Measurements from ENCODE around the gene GPC5.

DNA sequence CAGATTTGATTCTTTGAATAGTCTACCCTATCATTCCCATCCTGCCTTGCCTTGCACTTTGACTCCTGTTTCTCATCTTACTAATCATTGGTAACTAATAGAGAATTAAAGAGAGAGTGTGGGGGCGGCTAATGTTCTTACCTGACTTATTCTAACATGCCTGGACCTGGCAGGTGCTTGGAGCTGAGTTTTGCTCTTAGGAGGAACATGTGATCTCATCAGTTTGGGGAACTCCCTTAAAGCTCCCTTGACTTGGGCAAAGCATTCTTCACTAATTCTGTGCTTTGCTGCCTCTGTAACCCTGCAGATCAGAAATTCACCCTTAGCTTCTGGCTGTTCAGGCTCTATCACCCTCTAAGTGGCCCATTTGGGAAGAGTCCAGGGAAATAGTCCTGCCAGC, 861.1 kb downstream of the GPC5 start:
- TF ChIP-seq CTCF (conservative IDR thresholded peaks at IDR 0.05; ENCODE audit: low read depth, low read length), result no peak
- no peak for TF ChIP-seq EZH2 (IDR thresholded peaks at IDR 0.05; ENCODE audit: borderline replicate concordance, low read depth, low read length, poor library complexity, severe bottlenecking)

All from A673 (cell line).